Epithelial cell of esophagus (primary cell): ENCODE results near the gene SSNA1.

ENCODE experiments used
- DNase-seq: peaks from one replicate; pipeline ENCODE4 v3.0.0; 2010; ENCODE audit warnings: low read depth
- H3K4me3 ChIP-seq: 2 replicates; pipeline ENCODE4 v1.5.1; 2011; ENCODE audit warnings: mild to moderate bottlenecking, low read length, control low read depth
- TF ChIP-seq, protein P1 (sequence below): IDR thresholded peaks from 2 replicates; pipeline ENCODE4 v1.5.1; 2011; ENCODE audit warnings: low read depth, mild to moderate bottlenecking, low read length, control low read depth, inconsistent platforms; ENCODE audit not compliant: insufficient read depth; ENCODE audit errors: missing control alignments

Gene SSNA1

DNA sequence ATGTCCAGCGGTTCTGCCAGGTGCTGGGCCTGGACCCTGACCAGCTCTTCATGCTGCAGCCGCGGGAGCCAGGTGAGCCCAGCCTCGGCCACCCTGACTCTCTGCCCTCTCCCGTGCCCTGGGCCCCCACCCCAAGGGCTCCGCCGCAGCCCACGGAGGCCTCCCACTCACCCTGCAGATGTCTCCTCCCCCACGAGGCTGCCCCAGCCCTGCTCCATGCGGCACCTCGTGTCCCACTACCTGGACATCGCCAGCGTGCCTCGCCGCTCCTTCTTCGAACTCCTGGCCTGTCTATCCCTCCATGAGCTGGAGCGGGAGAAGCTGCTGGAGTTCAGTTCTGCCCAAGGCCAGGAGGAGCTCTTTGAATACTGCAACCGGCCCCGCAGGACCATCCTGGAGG lies 26.1 kb downstream of the SSNA1 start:
- no peak overlapping the region for H3K4me3 ChIP-seq
- TF ChIP-seq, protein P1, sequence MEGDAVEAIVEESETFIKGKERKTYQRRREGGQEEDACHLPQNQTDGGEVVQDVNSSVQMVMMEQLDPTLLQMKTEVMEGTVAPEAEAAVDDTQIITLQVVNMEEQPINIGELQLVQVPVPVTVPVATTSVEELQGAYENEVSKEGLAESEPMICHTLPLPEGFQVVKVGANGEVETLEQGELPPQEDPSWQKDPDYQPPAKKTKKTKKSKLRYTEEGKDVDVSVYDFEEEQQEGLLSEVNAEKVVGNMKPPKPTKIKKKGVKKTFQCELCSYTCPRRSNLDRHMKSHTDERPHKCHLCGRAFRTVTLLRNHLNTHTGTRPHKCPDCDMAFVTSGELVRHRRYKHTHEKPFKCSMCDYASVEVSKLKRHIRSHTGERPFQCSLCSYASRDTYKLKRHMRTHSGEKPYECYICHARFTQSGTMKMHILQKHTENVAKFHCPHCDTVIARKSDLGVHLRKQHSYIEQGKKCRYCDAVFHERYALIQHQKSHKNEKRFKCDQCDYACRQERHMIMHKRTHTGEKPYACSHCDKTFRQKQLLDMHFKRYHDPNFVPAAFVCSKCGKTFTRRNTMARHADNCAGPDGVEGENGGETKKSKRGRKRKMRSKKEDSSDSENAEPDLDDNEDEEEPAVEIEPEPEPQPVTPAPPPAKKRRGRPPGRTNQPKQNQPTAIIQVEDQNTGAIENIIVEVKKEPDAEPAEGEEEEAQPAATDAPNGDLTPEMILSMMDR, result no peak

DNA sequence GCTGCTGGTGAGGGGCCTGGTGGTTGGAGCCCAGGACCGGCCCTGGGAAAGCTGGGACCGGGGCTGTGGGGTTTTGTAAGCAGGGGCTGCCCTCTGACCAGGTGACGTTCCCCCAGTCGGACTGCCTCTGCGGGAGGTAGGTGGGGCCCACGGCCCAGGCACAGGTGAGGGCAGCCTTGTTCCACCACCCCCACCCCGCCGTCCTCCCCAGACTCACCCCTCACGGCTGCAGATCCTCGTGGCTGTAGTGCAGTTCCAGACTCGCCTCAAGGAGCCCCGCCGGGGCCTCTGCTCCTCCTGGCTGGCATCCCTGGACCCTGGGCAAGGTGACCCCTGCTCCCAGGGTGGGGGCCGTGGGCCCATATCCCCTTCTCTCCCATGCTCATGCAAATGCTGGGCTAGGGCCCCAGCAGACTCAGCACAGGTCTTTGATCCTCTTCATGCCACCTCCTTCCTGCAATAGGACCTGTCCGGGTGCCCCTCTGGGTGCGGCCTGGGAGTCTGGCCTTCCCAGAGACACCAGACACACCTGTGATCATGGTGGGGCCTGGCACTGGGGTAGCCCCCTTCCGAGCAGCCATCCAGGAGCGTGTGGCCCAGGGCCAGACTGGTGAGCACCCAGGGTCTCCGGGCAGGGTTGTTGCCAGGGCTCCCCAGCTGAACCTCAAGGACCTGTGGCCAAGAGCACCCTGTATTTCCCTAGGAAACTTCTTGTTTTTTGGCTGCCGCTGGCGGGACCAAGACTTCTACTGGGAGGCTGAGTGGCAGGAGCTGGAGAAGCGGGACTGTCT lies 26.9 kb downstream of the SSNA1 start:
- TF ChIP-seq, protein P1, result no peak
- no peak for DNase-seq
- H3K4me3 ChIP-seq, result no peak overlapping the region

More for the DNA sequence above, 26.1 kb downstream of the SSNA1 start:
- no peak for DNase-seq

DNA sequence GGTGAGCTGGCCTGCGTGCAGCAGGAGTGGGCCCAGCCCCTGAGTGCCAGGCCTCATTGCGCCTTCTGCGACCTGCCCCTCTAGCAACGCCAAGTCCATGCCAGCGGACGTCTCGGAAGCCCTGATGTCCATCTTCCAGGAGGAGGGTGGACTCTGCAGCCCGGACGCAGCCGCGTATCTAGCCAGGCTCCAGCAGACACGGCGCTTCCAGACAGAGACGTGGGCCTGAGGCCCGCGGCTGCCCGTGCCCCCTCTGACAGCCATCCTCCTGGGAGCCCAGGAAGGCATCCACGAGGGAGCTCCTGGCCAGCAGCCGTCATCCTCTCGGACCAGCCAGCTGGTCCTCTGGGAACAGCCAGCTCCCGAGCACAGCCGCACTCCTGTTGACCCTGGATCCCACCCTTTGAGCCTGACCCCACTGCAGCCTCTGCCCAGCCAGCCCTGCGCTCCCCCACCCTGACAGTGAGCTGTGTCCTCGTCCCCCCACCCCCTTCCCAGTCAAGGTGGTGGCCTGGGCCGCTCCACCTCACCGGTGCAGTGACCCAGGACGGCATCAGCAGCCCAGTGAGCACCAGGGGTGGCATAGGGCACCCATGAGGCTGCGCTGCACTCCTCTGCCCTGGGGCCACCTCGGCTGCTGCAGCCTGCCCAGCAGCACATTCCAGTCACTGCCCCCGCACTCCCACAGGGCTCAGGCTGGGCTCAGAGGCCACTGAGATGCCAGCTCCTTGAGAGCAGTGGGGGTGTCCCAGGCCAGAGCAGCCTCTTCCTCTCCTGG lies 27.9 kb downstream of the SSNA1 start:
- TF ChIP-seq, protein P1, result no peak
- H3K4me3 ChIP-seq, result no peak overlapping the region
- no peak for DNase-seq

DNA sequence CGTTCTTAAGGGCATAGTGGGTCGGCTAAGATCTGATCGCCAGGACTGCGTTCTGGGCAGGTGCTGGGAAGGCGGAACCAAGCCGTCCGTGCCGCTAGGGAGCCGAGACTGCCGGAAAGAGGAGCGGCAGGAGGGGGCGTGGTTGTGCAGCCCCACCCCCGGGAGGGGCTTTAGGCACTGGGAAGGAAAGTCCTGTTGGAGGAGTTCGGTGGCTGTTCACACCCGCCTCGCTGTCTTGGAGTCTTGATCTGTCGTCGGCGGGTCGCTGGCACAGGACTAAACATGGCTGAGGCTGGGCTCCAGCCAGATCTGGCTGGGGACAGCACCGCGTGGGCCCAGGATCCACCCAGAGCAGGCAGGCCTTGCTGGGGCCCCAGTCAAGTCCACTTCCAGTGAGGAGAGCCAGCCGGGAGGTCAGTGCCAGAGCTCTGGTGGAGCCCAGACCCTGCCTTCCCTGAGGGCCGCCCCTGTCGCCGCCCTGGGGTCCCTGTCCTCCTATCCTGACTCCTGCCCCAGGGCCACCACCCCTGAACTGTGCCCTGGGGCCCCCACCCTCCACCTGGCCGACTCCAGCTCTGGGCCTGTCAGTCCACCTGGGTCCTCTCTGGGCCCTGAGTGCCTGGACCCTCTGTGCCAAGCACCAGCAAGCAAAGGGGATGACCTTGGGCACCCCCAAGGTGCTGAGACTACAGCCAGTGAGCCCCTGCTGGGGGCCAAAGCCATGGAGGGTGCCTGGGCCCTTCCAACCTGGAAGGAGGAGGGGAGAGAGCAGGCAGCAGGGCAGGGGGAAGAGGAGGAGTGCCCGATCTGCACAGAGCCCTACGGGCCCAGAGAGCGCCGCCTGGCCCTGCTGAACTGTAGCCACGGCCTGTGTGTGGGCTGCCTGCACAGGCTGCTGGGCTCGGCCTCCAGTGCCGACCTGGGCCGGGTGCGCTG lies 29.1 kb downstream of the SSNA1 start:
- peak overlapping the region; percentile 45 for H3K4me3 ChIP-seq
- TF ChIP-seq, protein P1, result peak; percentile 21
- DNase-seq, result peak; percentile 87

DNA sequence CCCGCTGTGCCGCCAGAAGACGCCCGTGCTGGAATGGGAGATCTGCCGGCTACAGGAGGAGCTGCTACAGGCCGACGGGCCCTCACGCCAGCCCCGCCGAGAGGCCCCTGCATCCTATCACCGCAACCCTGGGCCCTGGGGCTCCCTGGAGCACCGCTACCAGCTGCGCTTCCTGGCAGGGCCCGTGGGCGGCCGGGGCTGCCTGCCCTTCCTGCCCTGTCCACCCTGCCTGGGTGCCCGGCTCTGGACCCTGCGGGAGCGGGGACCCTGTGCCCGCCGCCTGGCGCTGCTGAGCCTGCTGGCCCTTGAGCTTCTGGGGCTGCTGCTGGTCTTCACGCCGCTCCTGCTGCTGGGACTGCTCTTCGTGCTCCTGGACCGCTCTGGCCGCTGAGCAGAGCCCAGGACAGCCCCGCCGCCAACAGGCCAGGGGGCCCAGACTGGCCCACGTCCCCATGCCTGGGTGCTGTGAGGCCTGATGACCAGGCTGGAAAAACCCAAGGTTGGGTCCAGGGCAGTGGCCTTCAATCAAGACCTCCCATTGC lies 29.8 kb downstream of the SSNA1 start:
- TF ChIP-seq, protein P1, result no peak
- H3K4me3 ChIP-seq, result no peak overlapping the region
- DNase-seq, result no peak

DNA sequence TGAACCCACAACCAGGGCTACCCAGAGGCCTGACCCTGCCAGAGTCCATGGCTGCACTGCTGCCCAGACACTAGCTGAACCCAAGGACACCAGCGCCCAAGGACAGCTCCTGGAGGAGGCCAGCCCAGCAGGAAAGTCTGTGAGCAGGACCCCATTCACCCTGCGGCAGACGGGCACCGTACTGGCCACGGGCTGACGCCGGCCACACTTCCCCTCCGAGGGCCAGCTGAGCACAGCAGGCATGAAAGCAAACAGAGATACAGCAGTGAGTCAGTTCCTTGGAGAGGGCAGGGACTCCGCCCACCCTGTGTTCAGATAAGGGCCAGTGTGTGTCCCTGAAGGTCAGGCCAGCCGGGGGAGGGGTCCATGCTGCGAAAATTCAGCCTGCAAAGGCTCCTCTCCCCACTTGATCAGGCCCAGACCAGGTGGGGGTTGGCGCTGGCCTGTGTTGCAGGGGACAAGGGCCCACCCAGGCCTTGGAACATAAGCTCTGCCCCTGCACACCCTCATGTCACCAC lies 30.3 kb downstream of the SSNA1 start:
- no peak overlapping the region for H3K4me3 ChIP-seq
- TF ChIP-seq, protein P1, result no peak
- DNase-seq, result peak; percentile 36
